Liver (tissue), 9 donors: Measurements from ENCODE around the gene RNF145. TPM values are rescaled to one million over a fixed set of nuclear protein-coding genes. Genes with fewer than 3 reads are reported as not detected.

Source experiments
- DNase-seq: peaks from one replicate; pipeline ENCODE4 v3.0.0-alpha.2; 2017; ENCODE audit warnings: low spot score
- H3K27ac ChIP-seq, 2 donors: one replicate each; pipeline ENCODE4 v1.7.0; 2013; ENCODE audit warnings: inconsistent platforms in 2 of 2, low read length in 2 of 2, control low read depth in 1 of 2, low read depth in 1 of 2, mild to moderate bottlenecking in 1 of 2
- H3K27me3 ChIP-seq, 4 donors: one replicate each; pipeline versions ENCODE4 v1.6.1 to v1.7.0; 2013; ENCODE audit warnings: low read length in 3 of 4, inconsistent platforms in 1 of 4, mild to moderate bottlenecking in 1 of 4, moderate library complexity in 1 of 4; ENCODE audit not compliant: control insufficient read depth in 4 of 4, insufficient read depth in 4 of 4
- H3K36me3 ChIP-seq, 4 donors: one replicate each; pipeline versions ENCODE4 v1.6.1 to v1.7.0; 2013; ENCODE audit warnings: low read length in 3 of 4, mild to moderate bottlenecking in 3 of 4, low read depth in 1 of 4, moderate library complexity in 1 of 4; ENCODE audit not compliant: control insufficient read depth in 4 of 4, insufficient read depth in 3 of 4
- H3K4me1 ChIP-seq, 4 donors: one replicate each; pipeline versions ENCODE4 v1.6.1 to v1.7.0; 2013; ENCODE audit warnings: low read length in 3 of 4, mild to moderate bottlenecking in 3 of 4, moderate library complexity in 1 of 4; ENCODE audit not compliant: control insufficient read depth in 4 of 4, insufficient read depth in 4 of 4
- H3K4me3 ChIP-seq, 3 donors: one replicate each; pipeline versions ENCODE4 v1.6.1 to v1.7.0; 2013; ENCODE audit warnings: low read length in 3 of 3, control low read depth in 1 of 3, low read depth in 1 of 3, mild to moderate bottlenecking in 1 of 3
- H3K9ac ChIP-seq, 2 donors: one replicate each; pipeline ENCODE4 v1.7.0; 2013; ENCODE audit warnings: low read length in 2 of 2, mild to moderate bottlenecking in 2 of 2, moderate library complexity in 2 of 2, control low read depth in 1 of 2, low read depth in 1 of 2
- H3K9me3 ChIP-seq, 4 donors: one replicate each; pipeline versions ENCODE4 v1.6.1 to v1.7.0; 2013; ENCODE audit warnings: low read length in 3 of 4; ENCODE audit not compliant: control insufficient read depth in 4 of 4
- CTCF ChIP-seq: fragments of 150-350 bp; IDR thresholded peaks from 2 replicates; pipeline ENCODE4 v1.5.1; 2017; ENCODE audit warnings: improper control_type of control experiment, low read depth, low read length; ENCODE audit not compliant: missing input control
- EGR1 ChIP-seq, 2 donors: IDR thresholded peaks; 2 replicates each; pipeline ENCODE4 v1.6.1; 2016 to 2018; ENCODE audit warnings: antibody characterized with exemption in 2 of 2, low read depth in 2 of 2
- FOXA1 ChIP-seq: IDR thresholded peaks from 2 replicates; pipeline ENCODE4 v1.6.1; 2016; ENCODE audit warnings: antibody characterized with exemption
- FOXA2 ChIP-seq: IDR thresholded peaks from 2 replicates; pipeline ENCODE4 v1.6.1; 2016; ENCODE audit warnings: antibody characterized with exemption
- GABPA ChIP-seq, 2 donors: IDR thresholded peaks in 1 of 2; conservative IDR thresholded peaks in 1 of 2; 2 replicates each; pipeline ENCODE4 v1.6.1; 2016; ENCODE audit warnings: antibody characterized with exemption in 2 of 2, mild to moderate bottlenecking in 1 of 2, moderate library complexity in 1 of 2
- HNF4A ChIP-seq, 2 donors: conservative IDR thresholded peaks; 2 replicates each; pipeline ENCODE4 v1.6.1; 2016; ENCODE audit warnings: antibody characterized with exemption in 2 of 2, mild to moderate bottlenecking in 2 of 2
- HNF4G ChIP-seq: IDR thresholded peaks from 2 replicates; pipeline ENCODE4 v1.6.1; 2016; ENCODE audit warnings: antibody characterized with exemption
- MAX ChIP-seq: IDR thresholded peaks from 2 replicates; pipeline ENCODE4 v1.6.1; 2016; ENCODE audit warnings: antibody characterized with exemption
- NR2F2 ChIP-seq: IDR thresholded peaks from 2 replicates; pipeline ENCODE4 v1.6.1; 2016; ENCODE audit warnings: antibody characterized with exemption
- RAD21 ChIP-seq, 2 donors: IDR thresholded peaks; 2 replicates each; pipeline ENCODE4 v1.6.1; 2016; ENCODE audit warnings: antibody characterized with exemption in 2 of 2, mild to moderate bottlenecking in 2 of 2
- REST ChIP-seq: IDR thresholded peaks from 2 replicates; pipeline ENCODE4 v1.6.1; 2016; ENCODE audit warnings: antibody characterized with exemption, mild to moderate bottlenecking
- RXRA ChIP-seq, 2 donors: IDR thresholded peaks; 2 replicates each; pipeline ENCODE4 v1.6.1; 2017 to 2018; ENCODE audit warnings: antibody characterized with exemption in 2 of 2, mild to moderate bottlenecking in 1 of 2
- SP1 ChIP-seq: IDR thresholded peaks from 2 replicates; pipeline ENCODE4 v1.6.1; 2018; ENCODE audit warnings: antibody characterized with exemption, mild to moderate bottlenecking
- TAF1 ChIP-seq: conservative IDR thresholded peaks from 2 replicates; pipeline ENCODE4 v1.6.1; 2016; ENCODE audit warnings: antibody characterized with exemption, mild to moderate bottlenecking
- YY1 ChIP-seq: IDR thresholded peaks from 2 replicates; pipeline ENCODE4 v1.6.1; 2016; ENCODE audit warnings: antibody characterized with exemption, mild to moderate bottlenecking
- ZBTB33 ChIP-seq: IDR thresholded peaks from 2 replicates; pipeline ENCODE4 v1.6.1; 2016; ENCODE audit warnings: antibody characterized with exemption
- polyA plus RNA-seq, 2 donors: library from polyadenylated mRNA; stranded (reverse) in 1 of 2; unstranded in 1 of 2; fragments of 200-250 nt in 1 of 2; fragments of >200 nt in 1 of 2; fragmentation: Nextera tagmentation in 1 of 2; extraction: Ambion mirVana in 1 of 2; gene quantifications; one replicate each; pipeline versions ENCODE4 v1.2.1 to v1.2.3, GENCODE V29; 2013 to 2015
- total RNA-seq, 2 donors: library from RNA; depleted of rRNA; stranded (reverse); fragments of >200 nt; gene quantifications; one replicate each; pipeline ENCODE4 v1.2.3, GENCODE V29; 2014
- donor health status: healthy.
- donor health status: healthy.
- donor health status: healthy.
- donor health status: healthy.
- donor health status: healthy.

Gene RNF145
- total and polyA plus RNA-seq, 4 donors = 2.9 to 34.6 (median 11.7) TPM

- TF ChIP-seq REST = no peak
Measured at GRCh38 chr5:159181651-159182050, 27.7 kb downstream of the RNF145 start (continued).

GRCh38 chr5:159181152-159181551 is 28.2 kb downstream of the RNF145 start:
- no peak overlapping the region for H3K9ac ChIP-seq
- H3K27me3 ChIP-seq = no peaks in the 10 kb centered on the region
- DNase-seq = no peak
- no peaks in the 10 kb centered on the region for H3K9me3 ChIP-seq
- H3K4me1 ChIP-seq = peaks cover 0 to 4% (median 0%) of the 10 kb centered on the region in 4 donors
- peaks cover 0 to 4% (median 0%) of the 10 kb centered on the region in 4 donors for H3K36me3 ChIP-seq
- no peak overlapping the region for H3K4me3 ChIP-seq
- TF ChIP-seq EGR1 (IDR thresholded peaks at IDR 0.05; ENCODE audit: low read depth in 2 of 2) (no peak), RXRA (IDR thresholded peaks at IDR 0.05) (no peak), GABPA (IDR thresholded peaks at IDR 0.05 in 1 of 2, conservative IDR thresholded peaks at IDR 0.05 in 1 of 2) (no peak), MAX (no peak), TAF1 (no peak), FOXA2 (no peak), HNF4G (no peak), RAD21 (IDR thresholded peaks at IDR 0.05) (no peak), CTCF (no peak), HNF4A (conservative IDR thresholded peaks at IDR 0.05) (no peak), NR2F2 (no peak), FOXA1 (no peak), YY1 (no peak), REST (no peak), ZBTB33 (no peak), SP1 (no peak)
- H3K27ac ChIP-seq = no peak overlapping the region
